Activated T-cell treated with anti-CD3 and anti-CD28 coated beads, Interleukin-2, amount 50 U/mL, for 24 hours (primary cell): Measurements from ENCODE around the gene ECSCR.
"Not testable (repeated sequence)": the region's sequence is repeated elsewhere in the genome, so short reads cannot be mapped to it uniquely, and the experiment has no call there.

Experiments used
- DNase-seq: peaks from one replicate; pipeline ENCODE4 v3.0.0-alpha.2; 2020
- H3K27ac Mint-ChIP-seq: 2 replicates; pipeline ENCODE4 v1.8.0; 2020; ENCODE audit warnings: mild to moderate bottlenecking, mixed read lengths
- H3K27me3 Mint-ChIP-seq: 2 replicates; pipeline ENCODE4 v1.8.0; 2020; ENCODE audit warnings: mixed read lengths
- H3K36me3 Mint-ChIP-seq: 2 replicates; pipeline ENCODE4 v1.8.0; 2020; ENCODE audit warnings: low read depth, mixed read lengths
- H3K4me1 Mint-ChIP-seq: 2 replicates; pipeline ENCODE4 v1.8.0; 2020; ENCODE audit warnings: low read depth, mixed read lengths
- H3K4me3 Mint-ChIP-seq: 2 replicates; pipeline ENCODE4 v1.8.0; 2020; ENCODE audit warnings: mild to moderate bottlenecking, moderate library complexity, mixed read lengths
- H3K9me3 Mint-ChIP-seq: 2 replicates; pipeline ENCODE4 v1.8.0; 2020; ENCODE audit warnings: mixed read lengths

The ECSCR gene

DNA sequence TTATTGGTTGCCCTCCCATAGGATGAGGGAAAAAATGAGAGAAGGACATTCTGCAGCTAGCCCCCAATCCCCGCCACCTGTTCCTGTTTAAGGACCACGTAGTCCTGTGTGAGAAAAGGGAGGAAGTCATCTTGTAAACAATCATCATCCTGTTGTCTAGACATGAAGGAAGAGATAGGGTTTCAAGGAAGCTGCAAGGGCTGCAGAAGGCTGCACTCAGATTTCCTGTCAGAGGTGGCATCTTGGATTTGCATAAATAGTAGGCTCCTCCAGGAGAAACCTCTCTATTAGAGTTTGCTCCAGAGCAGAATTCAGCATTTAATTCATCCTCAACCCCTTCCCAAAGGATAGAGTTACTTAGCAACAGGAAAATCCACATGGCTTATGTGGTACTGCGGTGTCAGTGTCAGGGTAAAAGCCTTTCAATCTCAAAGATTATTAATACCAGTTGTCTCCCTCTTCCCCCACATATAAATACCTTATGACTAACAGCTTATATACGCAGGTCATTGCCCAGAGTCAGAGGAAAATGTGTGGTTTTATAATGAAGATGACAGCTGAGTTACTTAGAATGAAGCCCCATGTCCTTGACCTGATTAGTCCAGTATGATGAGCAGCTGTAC is 18.6 kb downstream of the ECSCR start:
- Mint-ChIP-seq H3K9me3 (peaks cover 8% of the 10 kb centered on the region), H3K27me3 (no peaks in the 10 kb centered on the region), H3K27ac (peak overlapping the region; percentile 87), H3K4me1 (peaks cover 89% of the 10 kb centered on the region), H3K4me3 (no peak overlapping the region), H3K36me3 (peaks cover 9% of the 10 kb centered on the region)
- peak; percentile 37 for DNase-seq

DNA sequence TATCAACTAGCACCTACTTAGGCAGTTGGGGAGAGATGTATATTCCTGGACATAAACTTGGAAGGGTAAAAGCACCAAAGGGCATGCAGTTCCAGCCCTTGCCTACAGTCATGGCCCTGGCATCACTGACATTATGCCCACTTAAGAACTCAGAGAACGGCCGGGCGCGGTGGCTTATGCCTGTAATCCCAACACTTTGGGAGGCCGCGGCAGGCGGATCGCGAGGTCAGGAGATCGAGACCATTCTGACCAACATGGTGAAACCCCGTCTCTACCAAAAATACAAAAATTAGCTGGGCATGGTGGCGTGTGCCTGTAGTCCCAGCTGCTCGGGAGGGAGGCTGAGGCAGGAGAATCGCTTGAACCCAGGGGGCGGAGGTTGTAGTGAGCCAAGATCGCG is 22.1 kb downstream of the ECSCR start:
- peak overlapping the region; percentile 99 for H3K27ac Mint-ChIP-seq

DNA sequence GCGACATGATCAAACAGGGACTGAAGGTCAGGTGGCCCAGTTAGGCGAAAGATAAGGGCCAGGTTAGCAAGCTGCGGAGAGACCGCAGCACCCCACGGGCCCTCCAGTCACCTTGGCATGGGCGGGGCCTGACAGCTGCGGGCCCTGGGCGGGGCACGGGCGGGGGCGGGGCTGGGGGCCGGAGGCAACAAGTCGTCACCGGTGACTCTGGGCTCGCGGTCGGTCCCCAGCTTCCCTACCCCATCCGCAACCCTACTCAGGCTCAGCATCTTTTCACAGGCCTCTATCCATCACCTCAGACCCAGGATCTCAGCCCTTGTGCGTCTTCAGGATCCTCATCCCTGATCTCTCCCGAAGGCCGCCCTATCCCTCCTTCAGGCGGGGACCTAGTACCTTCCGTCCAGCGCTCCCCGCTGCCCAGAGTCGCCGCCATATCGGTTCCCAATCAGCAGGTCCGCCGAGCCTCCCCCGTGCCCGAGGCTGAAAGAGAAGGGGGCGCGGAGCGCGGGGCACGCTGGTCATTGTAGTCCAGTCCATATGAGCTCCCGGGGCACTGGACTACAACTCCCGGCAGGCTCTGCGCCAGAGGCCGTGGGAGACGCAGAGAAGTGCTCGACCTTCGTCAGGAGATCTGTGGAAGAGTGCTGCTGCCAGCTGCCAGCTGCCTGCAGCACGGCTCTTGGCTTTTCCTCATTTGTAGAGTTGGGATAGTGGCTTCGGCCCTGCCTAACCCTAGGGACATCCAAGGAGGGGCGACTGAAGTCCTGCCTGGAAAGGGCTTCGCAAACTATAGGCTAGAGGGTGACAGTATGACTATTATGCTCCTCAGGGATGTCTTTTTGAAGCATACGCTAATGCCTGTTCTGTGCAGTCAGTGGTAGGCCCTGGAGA is 23.3 kb downstream of the ECSCR start, which contains the start of gene DNAJC18:
Gene DNAJC18, minus strand, starts transcription at position 513 of the 891 bp plus-strand sequence. Its CDS starts 80 bp downstream, at position 433.
- H3K4me1 Mint-ChIP-seq: peaks cover 63% of the 10 kb centered on the region
- DNase-seq: peak; percentile 94
- H3K9me3 Mint-ChIP-seq: no peaks in the 10 kb centered on the region
- peaks cover 37% of the 10 kb centered on the region for H3K36me3 Mint-ChIP-seq
- peak within 1 kb of the TSS; percentile 99 for H3K27ac Mint-ChIP-seq
- peak within 1 kb of the TSS; percentile 94 for H3K4me3 Mint-ChIP-seq
- no peaks in the 10 kb centered on the region for H3K27me3 Mint-ChIP-seq

More for the DNA sequence above, 22.1 kb downstream of the ECSCR start:
- Mint-ChIP-seq H3K36me3 (peaks cover 29% of the 10 kb centered on the region), H3K4me1 (peaks cover 73% of the 10 kb centered on the region)
- DNase-seq, H3K27me3 Mint-ChIP-seq, H3K9me3 Mint-ChIP-seq, H3K4me3 Mint-ChIP-seq: not testable (repeated sequence)

DNA sequence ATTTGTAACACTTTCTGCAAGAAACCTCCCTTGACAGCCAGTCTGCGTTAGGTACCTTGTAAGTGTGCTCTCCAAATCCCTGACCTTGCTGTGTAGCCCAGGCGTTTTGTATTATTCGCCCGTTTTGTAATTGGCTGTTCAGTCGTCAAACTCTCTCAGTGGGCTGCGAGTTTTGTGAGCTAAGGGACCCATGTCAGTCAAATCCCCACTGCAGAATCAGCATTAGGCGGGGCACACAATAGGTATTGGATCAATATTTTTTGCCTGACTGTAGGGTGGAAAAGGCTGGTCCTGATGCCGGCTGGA is 23.9 kb downstream of the ECSCR start:
- H3K4me1 Mint-ChIP-seq: peaks cover 57% of the 10 kb centered on the region
- DNase-seq: no peak
- H3K27ac Mint-ChIP-seq: peak overlapping the region; percentile 99
- H3K9me3 Mint-ChIP-seq: no peaks in the 10 kb centered on the region
- H3K36me3 Mint-ChIP-seq: peaks cover 37% of the 10 kb centered on the region
- no peaks in the 10 kb centered on the region for H3K27me3 Mint-ChIP-seq
- peak overlapping the region; percentile 94 for H3K4me3 Mint-ChIP-seq

DNA sequence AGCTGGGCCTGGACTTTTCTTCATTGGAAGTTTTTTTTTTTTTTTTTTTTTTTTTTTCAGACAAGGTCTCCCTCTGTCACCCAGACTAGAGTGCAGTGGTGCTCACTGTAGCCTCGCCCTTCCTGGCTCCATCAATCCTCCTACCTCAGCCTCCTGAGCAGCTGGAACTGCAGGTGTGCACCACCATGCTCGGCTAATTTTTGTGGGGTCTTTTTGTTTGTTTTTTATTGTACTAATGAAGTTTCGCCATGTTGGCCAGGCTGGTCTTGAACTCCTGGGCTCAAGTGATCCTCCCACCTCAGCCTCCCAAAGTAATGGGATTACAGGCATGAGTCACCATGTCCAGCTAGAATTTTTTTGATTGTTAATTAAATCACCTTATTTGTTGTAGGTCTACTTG is 26.9 kb downstream of the ECSCR start:
- no peaks in the 10 kb centered on the region for H3K9me3 Mint-ChIP-seq
- peak; percentile 12 for DNase-seq
- no peaks in the 10 kb centered on the region for H3K27me3 Mint-ChIP-seq
- H3K4me1 Mint-ChIP-seq: peaks cover 39% of the 10 kb centered on the region
- peaks cover 44% of the 10 kb centered on the region for H3K36me3 Mint-ChIP-seq
- no peak overlapping the region for H3K27ac Mint-ChIP-seq
- H3K4me3 Mint-ChIP-seq: no peak overlapping the region

DNA sequence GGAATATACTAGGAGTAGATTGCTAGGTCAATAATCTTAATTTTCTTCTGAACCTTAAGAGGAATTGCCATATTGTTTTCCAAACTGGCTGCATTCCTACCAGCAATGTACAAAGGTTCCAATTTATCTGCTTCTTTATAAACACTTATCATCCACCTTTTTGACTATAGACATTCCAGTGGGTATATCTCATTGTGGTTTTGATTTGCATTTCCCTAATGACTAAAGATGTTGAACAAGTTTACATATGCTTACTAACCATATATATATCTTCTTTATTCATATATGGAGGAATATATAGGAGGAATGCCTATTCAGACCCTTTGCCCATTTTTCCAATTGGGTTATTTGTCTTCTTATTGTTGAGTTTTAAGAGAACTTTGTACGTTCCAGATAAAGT is 30.8 kb downstream of the ECSCR start:
- peaks cover 54% of the 10 kb centered on the region for H3K36me3 Mint-ChIP-seq
- no peak overlapping the region for H3K27ac Mint-ChIP-seq
- no peak overlapping the region for H3K4me3 Mint-ChIP-seq
- peaks cover 16% of the 10 kb centered on the region for H3K4me1 Mint-ChIP-seq
- no peaks in the 10 kb centered on the region for H3K27me3 Mint-ChIP-seq
- DNase-seq: no peak
- no peaks in the 10 kb centered on the region for H3K9me3 Mint-ChIP-seq

DNA sequence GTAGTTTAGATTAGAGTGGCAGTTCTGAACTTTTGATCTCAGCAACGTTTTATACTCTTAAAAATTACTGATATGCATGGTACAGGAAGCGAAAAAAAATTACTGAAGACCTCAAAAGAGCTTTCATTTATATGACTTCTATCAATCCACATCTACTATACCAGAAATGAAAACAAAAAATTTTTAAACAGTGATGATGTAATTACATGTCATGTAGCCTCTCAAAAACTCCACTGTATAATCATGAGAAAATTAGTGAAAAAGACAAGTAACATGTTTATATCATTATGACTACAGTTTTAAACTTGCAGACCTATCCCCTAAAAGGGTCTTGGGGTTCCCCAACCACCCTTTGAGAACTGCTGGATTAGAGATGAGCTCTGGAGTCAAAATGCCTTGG is 32.5 kb downstream of the ECSCR start:
- H3K27me3 Mint-ChIP-seq: no peaks in the 10 kb centered on the region
- peaks cover 56% of the 10 kb centered on the region for H3K36me3 Mint-ChIP-seq
- no peak overlapping the region for H3K4me3 Mint-ChIP-seq
- H3K4me1 Mint-ChIP-seq: peaks cover 16% of the 10 kb centered on the region
- no peaks in the 10 kb centered on the region for H3K9me3 Mint-ChIP-seq
- peak overlapping the region; percentile 57 for H3K27ac Mint-ChIP-seq
- no peak for DNase-seq

DNA sequence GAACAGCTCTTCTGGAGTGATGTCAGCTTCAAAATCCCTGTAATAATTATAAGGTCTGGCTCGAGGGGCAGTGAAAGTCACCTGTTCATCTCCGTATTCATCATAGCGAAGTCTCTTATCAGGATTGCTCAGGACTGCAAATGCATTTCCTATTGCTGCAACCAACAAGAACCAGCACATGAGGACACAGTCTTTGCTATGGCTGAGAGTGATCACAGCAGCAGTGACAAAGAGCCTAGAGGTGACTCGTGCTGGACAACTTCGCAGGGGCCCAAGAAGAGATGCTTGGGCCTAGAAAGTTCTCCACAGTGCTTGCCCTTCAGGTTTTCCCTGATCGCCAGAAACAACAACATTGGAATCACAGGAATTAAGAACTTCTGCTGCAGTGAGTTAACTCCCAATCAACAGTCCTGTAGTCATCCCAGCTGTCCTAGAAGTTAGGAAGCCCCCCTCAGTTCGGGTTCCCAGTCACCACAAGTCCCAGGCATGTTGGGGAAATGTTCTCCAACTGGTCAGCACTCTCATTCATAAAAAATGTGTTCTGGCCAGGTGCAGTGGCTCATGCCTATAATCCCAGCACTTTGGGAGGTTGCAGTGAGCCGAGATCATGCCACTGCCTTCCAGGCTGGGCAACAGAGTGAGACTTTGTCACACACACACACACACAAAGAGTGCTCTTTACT is 36.2 kb downstream of the ECSCR start:
- Mint-ChIP-seq H3K27me3 (no peaks in the 10 kb centered on the region), H3K36me3 (peaks cover 73% of the 10 kb centered on the region), H3K9me3 (no peaks in the 10 kb centered on the region), H3K27ac (no peak overlapping the region), H3K4me3 (no peak overlapping the region), H3K4me1 (peaks cover 19% of the 10 kb centered on the region)
- DNase-seq: peak; percentile 6

DNA sequence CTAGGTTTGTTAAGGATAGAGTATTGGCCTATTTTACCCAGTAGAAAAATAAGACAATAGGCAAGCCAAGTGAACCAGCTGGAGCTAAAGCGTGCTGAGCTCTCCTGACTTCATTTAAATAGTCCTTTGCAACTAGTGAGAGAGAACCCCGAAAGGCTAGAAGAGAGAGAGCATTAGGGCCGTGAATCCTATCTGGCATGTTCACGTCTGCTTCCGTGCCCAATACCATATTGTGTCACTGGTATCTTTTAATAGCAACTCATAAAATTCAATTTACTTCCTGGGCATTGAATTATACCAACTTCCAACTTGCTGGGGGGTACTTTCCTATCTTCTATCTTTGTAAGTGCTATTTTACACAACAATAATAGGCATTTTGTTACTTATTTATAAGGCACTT is 37.0 kb downstream of the ECSCR start:
- H3K36me3 Mint-ChIP-seq: peaks cover 76% of the 10 kb centered on the region
- no peaks in the 10 kb centered on the region for H3K9me3 Mint-ChIP-seq
- peaks cover 13% of the 10 kb centered on the region for H3K4me1 Mint-ChIP-seq
- H3K27me3 Mint-ChIP-seq: no peaks in the 10 kb centered on the region
- no peak overlapping the region for H3K4me3 Mint-ChIP-seq
- no peak overlapping the region for H3K27ac Mint-ChIP-seq
- DNase-seq: peak; percentile 2

DNA sequence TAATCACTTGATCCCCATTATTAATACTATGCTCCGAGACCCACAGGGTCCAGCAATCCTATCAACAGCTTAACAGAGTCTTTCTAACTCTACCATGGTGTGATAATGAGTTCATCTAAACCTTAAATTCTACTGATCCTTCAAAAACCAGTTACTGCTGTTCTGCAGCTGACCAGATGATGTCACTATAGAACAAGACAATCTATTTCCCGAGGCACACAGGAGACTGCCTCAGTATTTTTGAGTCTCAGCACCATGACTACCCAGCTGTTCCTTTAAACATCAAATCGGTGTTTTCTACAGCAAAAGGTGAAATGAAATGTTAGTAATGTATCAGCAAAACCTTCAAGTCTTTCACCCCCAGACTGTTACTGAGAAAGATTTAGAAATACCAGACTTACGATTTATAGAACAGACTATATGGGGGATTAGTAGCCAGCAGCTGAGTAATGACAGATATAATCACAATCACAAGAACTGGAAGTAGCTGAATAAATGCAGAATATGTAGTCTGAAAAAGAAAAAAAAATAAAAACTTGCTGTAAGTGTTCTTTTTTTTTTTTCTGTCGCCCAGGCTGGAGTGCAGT is 40.1 kb downstream of the ECSCR start:
- DNase-seq: peak; percentile 25
- no peak overlapping the region for H3K4me3 Mint-ChIP-seq
- H3K9me3 Mint-ChIP-seq: no peaks in the 10 kb centered on the region
- peaks cover 84% of the 10 kb centered on the region for H3K36me3 Mint-ChIP-seq
- H3K27me3 Mint-ChIP-seq: no peaks in the 10 kb centered on the region
- peaks cover 11% of the 10 kb centered on the region for H3K4me1 Mint-ChIP-seq
- peak overlapping the region; percentile 64 for H3K27ac Mint-ChIP-seq

DNA sequence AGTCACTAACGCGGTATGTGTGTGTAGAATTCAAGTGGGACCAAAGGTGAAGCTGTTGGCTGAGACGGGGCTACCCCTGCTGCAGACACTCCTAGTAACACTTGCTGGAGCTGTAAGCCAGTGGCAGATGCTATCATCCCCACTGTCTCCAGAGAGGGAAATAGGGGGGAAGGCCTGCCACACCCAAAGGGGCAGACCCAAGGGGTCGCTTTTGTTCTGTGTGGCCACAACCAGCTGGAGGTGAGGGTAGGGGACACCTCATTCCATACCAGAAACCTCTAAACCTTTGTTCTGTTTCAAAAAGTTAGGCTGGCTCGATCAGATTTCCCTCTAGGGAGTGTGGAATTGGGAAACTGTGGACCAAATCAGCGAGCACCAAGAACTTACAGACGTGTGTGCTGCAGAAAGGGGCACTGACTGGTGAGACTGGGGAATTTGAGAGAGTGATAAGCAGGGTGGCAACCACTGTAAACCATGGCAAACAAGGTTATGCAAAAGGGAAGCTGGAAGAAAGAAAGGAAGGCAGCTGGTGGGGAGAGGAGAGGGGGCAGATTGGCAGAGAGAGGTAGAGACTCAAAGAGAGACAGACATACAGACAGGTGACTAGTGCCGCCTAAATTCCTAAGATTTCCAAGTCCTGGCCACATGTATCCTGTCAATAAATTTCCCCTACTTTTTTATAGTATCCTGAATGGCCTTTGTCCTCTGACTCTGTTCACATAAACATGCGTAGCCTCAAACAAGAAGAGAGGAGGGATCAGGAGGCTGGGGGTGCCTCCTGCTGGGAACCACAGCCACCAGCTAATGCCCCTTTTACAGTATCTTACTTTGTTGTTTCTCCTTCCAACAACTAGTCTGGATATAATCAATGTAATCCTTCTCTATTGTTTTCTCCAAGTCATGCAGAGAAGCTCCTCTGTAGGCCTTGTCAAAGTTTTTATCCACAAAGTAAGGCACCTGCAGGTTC is 43.0 kb downstream of the ECSCR start:
- Mint-ChIP-seq H3K27me3 (no peaks in the 10 kb centered on the region), H3K9me3 (no peaks in the 10 kb centered on the region), H3K4me1 (peaks cover 39% of the 10 kb centered on the region), H3K27ac (no peak overlapping the region), H3K36me3 (peaks cover 83% of the 10 kb centered on the region), H3K4me3 (no peak overlapping the region)
- DNase-seq: peak; percentile 27

DNA sequence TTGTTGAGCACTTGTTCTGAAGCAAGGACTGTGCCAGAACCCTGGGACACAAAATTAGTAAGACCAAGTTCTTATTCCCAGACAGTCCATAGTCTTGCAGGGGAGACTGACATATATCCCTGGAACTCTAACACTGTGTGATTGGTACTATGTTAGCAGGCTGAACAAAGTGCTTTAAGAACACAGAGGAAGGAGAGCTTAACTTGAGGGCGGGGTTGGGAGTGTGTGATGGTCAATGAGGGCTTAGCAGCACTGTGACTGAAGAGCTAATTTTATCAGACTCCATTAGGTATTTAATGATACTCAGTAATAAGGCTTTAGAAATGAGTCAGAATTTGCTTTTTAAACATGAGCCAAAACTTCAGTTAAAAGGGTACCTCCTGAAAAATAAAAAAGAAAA is 43.8 kb downstream of the ECSCR start:
- DNase-seq: peak; percentile 3
- Mint-ChIP-seq H3K4me1 (peaks cover 46% of the 10 kb centered on the region), H3K36me3 (peaks cover 82% of the 10 kb centered on the region), H3K9me3 (no peaks in the 10 kb centered on the region), H3K27ac (peak overlapping the region; percentile 49), H3K27me3 (no peaks in the 10 kb centered on the region), H3K4me3 (no peak overlapping the region)

DNA sequence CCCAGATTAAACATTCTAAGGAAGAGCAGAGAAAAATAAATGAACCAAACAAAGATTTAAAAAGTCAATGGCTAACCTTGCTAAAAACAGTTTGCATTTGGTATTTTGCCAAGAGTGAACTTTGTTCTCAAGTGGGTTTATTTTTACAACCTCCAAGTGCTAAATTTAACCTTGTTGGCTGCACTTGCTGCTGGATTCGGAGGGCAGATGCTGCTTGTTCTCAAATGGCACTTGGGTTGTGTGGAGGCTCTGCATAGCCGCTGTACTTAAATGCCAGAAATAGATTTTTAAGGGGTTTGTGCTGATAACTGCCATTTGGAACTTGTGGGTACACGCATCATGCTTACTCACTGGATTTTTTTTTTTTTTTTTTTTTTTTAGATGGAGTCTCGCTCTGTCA is 45.3 kb downstream of the ECSCR start:
- DNase-seq: peak; percentile 24
- Mint-ChIP-seq H3K27ac (peak overlapping the region; percentile 99), H3K4me1 (peaks cover 57% of the 10 kb centered on the region), H3K4me3 (no peak overlapping the region), H3K36me3 (peaks cover 84% of the 10 kb centered on the region), H3K27me3 (no peaks in the 10 kb centered on the region), H3K9me3 (no peaks in the 10 kb centered on the region)
